HG03108 (cell line): ENCODE results near the gene MLC1.

Experiments used
- ATAC-seq: cut with Tn5 transposase; IDR thresholded peaks from one replicate; pipeline ENCODE4 v1.9.1; 2021; ENCODE audit warnings: moderate library complexity; ENCODE audit not compliant: unreplicated experiment

MLC1 gene

DNA sequence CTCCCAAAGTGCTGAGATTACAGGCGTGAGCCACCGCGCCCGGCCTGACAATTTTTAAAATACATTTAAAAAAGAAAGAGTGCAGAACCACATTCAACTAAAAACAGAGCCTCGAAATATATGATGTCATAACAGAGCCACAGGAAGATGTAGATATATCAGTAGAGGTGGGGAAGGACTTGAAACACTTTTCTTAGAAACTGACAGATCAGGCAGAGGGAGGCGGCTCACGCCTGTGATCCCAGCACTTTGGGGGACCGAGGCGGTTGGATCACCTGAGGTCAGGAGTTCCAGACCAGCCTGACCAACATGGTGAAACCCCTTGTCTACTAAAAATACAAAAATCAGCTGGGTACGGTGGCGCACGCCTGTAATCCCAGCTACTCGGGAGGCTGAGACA lies 7.0 kb downstream of the MLC1 start:
- ATAC-seq: no peak

DNA sequence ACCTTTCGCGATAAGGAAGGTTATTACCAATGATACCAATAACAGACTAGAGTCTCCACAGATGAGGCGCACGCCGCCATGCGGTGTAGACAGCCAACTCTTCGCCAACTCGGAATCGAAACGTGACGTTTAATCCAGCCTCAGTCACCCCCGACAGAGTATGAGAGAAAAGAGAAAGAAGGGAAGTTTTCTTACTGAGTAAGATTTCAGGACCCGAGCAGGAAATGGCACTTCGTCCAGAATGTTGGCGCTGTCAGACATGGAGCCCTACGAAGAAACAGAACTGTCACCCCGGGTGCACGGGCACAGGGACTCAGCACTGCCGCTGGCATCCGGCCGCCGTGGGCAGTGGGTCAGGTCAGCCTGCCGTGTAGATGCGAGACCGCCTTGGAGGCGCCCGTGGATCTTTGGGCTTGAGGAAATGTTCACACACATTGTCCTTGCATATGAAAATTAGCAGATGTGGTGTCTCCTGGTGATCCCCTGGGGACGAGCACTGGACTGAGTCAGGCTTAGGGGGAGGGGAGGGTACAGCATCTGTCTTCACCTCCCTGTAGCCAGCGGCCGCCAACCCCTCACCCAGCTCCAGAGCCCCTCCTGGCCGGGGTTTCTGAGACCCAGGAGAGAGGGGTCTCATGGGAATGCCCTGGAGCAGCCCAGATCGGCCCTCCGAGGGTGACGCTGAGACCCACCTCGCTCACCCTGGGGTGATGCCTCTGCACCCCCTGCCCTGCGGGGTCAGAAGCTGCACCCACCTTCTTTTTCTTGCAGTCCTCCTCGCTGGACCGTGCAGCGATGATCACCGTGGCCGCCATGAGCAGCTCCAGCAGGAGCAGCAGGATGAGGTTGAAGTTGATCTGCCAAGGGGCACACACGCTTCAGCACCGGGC lies 8.3 kb downstream of the MLC1 start:
- no peak for ATAC-seq

DNA sequence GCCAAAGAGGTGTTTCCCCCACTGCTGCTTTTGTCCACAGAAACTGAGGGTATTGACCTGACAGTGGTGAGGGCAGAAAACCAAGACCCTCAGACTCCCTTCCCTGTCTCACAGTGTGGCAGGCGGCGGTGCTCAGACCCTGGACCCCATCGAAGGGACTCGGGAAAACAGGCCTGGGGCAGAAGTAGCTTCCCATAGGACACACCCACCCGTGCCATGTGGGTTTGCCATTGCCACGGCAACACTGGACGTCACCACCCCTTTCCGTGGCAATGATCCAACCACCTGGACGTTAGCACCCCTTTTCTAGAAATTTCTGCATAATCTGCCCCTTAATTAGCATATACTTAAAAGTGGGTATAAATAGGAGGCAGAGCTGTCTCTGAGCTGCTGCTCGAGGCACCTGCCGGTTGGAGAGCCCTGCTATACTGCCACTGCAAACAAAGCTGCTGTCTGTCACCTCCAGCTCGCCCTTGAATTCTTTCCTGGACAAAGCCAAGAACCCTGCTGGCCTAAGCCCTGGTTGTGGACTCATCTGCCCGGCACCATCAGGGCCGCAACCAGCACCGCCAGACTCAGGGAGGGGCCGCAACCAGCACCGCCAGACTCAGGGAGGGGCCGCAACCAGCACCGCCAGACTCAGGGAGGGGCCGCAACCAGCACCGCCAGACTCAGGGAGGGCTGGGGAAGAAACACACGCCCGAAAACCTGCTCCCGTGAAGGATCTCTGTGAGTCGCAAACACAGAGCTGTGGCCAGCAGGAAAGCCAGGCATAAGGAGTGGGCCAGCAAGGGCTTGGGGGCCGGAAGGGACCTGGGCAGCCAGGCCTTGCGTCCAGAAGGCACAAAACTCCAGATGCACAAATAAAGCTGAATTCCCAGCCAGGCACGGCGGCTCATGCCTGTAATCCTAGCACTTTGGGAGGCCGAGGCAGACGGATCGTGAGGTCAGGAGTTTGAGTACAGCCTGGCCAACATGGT lies 10.4 kb downstream of the MLC1 start:
- ATAC-seq: no peak

DNA sequence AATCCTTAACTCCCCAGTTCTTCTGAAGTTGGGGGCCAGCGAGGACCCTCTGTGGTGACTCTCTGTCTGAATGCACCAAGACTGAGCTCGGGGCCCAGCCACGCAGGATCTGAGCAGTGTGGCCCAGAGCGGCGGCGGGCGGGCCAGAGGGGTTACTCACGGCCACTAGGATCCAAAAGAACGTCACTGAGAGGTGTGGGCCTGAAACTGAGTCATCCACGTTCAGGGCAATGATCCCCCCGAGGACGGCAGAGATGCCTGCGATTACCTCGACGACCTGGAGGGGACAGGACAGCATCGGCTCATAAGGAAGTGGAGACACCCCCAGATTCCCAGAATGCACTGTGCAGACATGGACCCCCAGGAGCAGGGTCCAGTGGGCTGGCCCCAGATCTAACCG lies 11.2 kb downstream of the MLC1 start:
- ATAC-seq: no peak

DNA sequence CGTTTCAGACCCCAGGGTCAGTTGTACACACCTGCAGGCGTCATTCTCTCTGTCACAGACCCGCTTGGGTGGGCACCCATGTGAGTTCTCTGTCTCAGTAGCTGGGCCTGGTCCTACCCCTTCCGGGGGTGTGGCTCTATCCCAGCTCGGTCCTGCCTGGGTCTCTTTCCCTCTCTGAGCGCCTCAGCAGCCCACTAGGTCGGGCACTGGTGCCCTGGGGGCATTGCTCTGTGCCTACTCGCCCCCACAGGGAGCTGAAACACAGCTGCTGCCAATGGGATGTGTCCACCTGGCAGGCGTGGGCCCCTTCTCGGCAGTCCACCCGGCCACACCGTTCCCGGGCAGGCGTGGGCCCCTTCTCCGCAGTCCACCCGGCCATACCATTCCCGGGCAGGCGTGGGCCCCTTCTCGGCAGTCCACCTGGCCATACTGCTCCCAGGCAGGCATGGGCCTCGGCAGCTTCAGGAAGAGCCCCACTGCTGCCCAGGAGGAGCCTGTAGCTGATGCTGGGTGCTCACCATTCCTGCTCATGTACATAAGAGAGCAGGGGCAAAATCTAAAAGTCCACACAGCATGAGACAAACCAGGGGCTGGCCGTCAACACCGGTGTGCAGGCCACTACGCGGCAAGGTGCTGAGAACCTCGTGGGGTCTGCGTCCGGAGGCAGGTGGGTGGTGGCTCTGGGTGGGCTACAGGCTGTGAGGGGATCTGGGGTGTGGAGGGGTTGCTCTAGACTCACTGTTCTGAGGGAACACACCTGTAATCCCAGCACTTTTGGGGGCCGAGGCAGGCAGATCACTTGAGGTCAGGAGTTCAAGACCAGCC lies 12.3 kb downstream of the MLC1 start:
- ATAC-seq: no peak

DNA sequence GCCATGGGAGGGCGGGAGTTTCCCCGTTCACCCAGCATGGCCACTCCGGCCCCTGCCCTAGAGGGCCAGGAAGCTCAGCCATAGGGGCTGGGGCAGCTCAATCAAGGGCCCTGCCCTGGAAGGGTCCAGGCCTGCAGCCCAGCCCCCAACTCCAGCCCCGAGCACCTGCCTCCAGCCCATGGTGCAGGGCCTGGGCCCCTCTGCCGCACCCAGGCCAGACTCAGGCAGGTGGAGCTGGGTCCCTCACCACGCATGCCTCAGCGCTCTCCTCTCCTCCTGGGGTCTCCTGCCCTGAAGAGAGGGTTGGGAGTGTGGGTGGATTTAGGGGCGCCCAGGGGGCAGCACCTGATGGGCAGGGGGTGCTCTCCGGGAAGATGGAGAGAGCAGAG lies 13.1 kb downstream of the MLC1 start:
- ATAC-seq: no peak

DNA sequence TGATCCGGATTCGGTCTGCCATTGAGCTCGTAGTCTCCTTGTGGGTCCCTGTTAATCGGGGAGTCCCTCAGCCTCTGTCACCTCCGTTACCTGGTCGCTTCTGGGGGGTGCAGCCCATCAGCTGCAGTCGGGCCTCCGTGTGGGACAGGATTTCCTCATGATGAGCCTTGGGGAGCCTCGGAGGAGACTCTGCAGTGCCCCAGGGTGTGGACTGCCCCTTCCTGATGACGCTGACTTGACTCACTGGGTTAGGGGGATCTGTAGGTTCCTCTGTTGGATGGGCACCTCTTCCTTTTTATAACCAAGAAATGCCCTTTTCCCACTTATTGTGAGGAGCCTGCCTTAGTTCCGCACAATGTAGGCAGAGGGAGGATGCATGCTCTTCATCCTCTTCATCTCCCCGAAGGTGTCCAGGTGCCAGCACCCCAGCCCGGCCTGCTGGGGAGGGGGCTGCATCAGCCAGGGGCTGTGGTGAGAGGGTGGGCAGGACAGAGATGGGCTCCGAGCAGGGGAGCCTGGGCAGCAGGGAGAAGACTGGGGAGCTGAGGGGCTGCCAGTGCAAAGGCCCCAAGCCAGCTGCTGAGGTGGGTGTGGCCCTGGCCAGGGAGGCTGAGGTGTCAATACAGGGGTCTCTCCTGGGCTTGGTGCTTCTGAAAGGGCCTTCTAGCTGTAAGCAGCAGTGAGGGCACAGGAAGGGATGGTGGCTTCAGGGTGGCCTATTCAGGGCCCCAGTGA lies 13.6 kb downstream of the MLC1 start:
- no peak for ATAC-seq

DNA sequence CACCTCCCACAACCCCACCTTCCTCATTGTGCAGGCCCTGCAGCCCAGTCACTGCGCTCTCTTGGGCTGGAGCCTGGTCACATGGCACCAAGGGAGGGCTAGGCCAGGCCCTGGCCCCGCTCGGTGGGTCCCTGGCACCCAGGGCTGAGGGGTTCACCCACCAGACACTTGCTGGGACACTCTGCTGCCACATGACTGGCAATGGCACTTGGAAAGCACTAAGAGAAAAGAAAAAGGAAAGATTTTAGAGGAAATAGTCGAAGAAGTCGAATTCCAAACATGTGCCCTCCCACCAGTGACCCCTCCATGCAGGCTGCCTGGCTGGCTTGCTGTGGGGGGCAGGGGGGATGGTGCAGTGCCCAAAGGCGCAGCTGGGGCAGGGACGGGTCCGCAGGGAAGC lies 14.9 kb downstream of the MLC1 start:
- ATAC-seq: no peak

DNA sequence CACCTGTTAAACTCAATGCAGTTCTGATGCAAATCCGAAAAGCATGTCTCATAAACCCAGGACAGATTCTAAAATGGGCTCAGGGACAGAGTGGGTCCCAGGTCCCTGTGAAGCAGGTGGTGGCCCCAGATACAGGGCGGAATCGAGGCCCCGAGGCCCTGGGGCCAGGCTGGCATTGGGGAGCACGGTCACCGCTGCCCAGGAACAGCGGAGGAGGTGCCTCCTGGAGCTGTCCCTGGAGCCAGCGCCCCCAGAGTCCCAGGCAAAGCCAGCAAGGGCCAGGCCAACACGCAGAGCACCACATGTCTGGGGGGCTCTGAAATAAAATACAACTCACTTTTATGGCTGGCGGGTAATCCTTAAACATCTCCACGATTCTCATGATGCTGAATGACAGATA lies 17.1 kb downstream of the MLC1 start:
- no peak for ATAC-seq

DNA sequence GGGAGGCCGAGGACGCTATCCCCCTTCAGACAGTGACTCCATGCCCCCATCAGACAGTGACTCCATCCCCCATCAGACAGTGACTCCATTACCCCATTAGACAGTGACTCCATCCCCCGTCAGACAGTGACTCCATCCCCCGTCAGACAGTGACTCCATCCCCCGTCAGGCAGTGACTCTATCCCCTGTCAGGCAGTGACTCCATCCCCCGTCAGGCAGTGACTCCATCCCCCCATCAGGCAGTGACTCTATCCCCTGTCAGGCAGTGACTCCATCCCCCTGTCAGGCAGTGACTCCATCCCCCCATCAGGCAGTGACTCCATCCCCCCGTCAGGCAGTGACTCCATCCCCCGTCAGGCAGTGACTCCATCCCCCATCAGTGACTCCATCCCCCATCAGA lies 18.0 kb downstream of the MLC1 start:
- ATAC-seq: no peak

DNA sequence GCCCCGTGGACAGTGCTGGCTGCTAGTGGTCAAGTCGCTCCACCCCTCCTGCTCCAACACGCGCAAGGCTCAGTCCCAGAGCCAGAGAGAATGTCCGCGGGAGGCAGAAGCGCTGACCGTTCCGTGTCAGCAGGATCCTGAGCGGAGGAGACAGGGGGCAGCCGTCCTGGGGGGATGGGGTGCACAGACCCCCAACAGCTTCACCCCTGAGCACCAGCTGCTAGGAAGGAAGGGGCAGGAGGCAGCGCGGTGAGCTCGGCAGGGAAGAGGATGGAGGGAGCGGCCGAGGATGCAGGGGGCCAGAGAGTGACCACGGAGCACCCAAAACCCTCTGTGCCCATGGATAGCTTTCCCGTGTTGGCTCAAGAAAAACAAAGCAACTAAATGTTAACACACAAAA lies 20.8 kb downstream of the MLC1 start:
- no peak for ATAC-seq

DNA sequence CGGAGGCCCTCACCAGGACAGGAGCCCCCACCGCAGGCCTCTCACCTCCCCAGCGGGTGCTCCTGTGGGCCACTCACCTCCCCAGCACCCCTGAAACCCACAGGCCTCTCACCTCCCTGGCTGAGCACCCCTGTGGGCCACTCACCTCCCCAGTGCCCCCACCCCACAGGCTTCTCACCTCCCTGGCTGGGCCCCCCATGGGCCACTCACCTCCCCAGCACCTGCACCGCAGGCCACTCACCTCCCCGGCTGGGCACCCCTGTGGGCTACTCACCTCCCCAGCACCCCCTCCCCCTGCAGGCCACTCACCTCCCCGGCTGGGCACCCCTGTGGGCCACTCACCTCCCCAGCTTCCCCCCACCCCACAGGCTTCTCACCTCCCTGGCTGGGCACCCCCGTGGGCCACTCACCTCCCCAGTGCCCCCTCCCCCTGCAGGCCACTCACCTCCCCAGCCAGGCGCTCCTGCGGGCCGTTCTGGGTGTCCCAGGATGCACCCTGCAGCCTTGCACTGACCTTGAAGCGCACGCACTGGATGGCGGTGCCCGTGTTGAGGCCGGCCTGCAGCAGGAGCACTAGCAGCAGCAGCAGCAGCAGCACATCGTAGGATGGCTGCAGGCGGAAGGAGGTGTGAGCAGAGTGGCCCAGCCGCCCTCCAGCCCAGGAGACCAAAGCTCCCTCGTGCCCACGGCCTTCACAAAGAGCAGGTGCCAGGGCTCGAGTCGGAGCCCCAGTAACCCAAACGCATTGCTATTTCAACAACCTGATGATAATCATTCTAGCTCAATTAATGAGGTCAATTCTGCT lies 21.4 kb downstream of the MLC1 start:
- ATAC-seq: no peak

DNA sequence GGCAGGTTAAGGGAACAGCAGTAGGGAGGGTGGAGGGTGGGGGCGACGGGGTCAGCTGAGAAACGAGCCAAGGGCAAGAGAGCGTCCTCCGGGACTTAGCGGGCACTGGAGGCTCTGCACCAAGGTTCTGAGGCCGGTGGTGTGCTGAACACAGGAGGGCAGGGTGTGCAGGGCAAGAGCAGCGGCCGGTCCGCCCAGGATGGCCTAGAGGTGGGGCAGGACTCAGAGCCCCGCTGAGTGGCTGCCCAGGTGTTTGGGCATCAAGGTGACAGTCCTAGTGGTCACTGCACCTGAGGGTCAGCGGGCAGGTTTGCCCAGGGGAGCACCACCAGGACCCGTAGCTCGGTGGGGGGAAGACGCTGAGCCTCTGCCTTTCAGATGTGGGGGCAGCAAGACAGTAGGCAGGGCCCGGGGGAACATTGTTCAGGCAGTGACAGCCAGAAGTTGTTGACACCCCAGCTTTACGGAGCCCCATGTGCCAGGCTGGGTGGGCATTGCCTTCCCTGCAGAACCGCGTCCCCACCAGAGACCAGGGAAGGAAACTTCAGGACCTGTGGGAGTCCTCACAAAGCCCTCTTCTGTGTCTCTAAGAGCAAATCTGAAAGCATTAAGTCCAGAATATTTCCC lies 22.6 kb downstream of the MLC1 start:
- no peak for ATAC-seq

DNA sequence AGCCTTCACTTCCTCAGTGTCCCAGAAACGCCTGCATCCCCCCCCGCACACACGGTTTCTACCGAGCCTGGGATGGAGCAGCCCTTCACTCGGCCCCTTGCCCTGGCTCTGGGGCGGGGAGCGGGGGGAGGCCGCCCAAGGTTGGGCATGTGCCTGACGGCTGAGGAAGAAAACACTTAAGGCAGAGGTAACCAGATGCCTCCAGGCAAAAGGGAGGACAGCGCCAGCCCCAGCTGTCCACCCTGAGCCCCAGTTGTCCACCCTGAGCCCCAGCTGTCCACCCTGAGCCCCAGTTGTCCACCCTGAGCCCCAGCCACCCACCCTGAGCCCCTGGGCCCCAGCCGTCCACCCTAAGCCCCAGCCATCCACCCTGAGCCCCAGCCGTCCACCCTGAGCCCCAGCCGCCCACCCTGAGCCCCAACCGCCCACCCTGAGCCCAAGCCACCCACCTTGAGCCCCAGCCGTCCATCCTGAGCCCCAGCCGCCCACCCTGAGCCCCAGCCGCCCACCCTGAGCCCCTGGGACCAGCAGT lies 23.3 kb downstream of the MLC1 start:
- ATAC-seq: no peak

DNA sequence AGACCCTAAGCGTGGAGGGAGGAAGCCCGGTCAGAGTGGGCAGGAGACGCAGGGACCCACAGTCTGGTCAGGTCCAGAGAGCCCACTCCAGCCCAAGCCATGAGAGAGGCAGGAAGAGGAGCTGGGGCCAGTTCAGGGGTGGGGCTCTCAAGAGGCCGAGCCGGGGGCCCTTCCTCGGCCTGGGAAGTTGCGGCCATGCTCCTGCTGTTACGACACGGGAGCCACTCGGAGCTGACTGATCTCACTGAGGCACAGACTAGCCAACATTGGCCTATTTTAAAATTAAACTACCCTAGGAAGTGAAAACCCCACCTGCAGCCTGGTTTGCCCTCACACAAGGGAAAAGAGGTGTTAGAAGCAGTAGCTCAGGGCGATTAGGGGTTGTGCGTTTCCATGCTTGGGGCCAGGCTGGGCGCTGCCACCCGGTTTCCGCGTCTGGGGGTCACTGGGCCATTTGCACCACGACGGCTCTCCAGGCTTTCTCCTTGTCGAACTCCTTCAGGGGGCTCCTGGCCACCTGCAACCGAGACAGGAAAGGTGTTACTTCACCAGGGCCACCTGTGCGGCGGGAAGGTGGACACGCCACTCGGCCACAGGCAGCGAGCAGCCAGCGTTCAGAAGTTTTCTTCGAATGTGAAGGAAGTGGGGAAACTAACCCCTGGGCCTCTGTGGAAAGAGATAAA lies 23.9 kb downstream of the MLC1 start:
- ATAC-seq: no peak

DNA sequence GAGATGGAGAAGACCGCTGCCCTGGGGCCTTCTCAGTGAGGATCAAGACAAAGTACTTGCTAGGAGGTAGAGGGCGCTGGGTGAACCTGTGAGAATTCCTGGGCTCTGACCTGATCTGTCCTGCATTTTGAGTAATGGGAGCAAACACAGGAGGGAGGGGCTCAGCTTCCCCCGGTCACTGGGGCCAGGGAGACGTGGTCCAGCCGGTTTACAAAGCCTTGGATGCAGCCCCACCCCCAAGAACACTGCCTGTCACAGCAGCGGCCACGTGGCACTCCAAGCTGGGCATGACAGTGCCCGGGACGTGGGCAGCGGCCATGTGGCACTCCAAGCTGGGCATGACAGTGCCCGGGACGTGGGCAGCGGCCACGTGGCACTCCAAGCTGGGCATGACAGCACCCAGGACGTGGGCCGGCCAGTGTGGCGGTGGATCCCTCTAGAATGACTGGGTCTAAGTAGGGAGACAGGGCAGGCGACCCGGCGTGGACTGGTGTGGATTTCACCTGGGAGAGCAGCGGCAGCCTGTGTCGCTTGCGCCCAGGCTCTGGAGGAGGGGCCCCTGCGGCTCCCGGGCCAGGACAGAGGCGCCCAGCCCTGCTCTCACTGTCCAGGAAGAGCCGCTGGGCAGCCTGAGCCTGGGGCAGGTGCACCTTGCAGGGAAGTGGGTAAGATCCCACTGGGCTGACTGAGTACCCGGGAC lies 24.6 kb downstream of the MLC1 start:
- ATAC-seq: no peak

DNA sequence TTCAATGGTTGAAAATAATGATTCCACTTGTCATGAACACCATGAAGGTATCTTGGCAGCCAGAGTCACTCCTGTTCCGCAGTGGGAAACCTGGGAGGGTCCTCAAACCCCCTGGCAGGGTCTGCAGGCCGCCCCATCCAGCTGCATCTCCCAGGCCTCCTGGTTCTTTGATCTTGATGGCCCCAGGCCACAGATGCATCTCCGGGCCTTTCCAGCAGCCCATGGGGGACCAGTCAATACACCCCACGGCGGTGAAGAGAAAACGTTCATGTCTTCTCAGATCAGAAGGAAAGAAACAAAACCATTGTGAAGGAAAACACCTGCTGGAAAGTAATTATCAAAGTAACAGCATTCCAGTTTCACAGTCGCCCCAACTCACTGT lies 25.4 kb downstream of the MLC1 start:
- ATAC-seq: no peak
